ENCODE data around the gene ZBTB45. TPM values are rescaled to one million over a fixed set of nuclear protein-coding genes. Genes with fewer than 3 reads are reported as not detected.
"Not testable (repeated sequence)": the region's sequence is repeated elsewhere in the genome, so short reads cannot be mapped to it uniquely, and the experiment has no call there.

ZBTB45 gene
- polyA plus RNA-seq, 1 donor from 2014 or later: 6.8 TPM

- H3K4me3 ChIP-seq (ENCODE audit: low read length): no peak overlapping the region
- no peak overlapping the region for H2AFZ ChIP-seq (ENCODE audit: low read depth, low read length)
- no peak overlapping the region for H3K27ac ChIP-seq (ENCODE audit: low read length)
- H3K9me2 ChIP-seq (ENCODE audit: insufficient read depth, low read length): no peaks in the 10 kb centered on the region
- no peaks in the 10 kb centered on the region for H3F3A ChIP-seq (ENCODE audit: insufficient read depth, low read length, poor library complexity, severe bottlenecking)
- TF ChIP-seq SMC3 (conservative IDR thresholded peaks at IDR 0.05; ENCODE audit: poor library complexity) (no peak), CTCF (IDR thresholded peaks at IDR 0.05; ENCODE audit: poor library complexity, severe bottlenecking) (no peak), POLR2AphosphoS5 (IDR thresholded peaks at IDR 0.05) (peak; percentile 7)
- H3K9ac ChIP-seq (ENCODE audit: low read length): no peak overlapping the region
- peaks cover 2% of the 10 kb centered on the region for H3K79me2 ChIP-seq (replicated peaks; ENCODE audit: insufficient read depth, low read length)
- no peak overlapping the region for H3K4me2 ChIP-seq (ENCODE audit: low read length)
- no peaks in the 10 kb centered on the region for H4K20me1 ChIP-seq (ENCODE audit: insufficient read depth)
- peaks cover 5% of the 10 kb centered on the region for H3K36me3 ChIP-seq (ENCODE audit: insufficient read depth, low read length)
- H3K27me3 ChIP-seq (ENCODE audit: insufficient read depth, low read depth, low read length): no peaks in the 10 kb centered on the region
- no peaks in the 10 kb centered on the region for H3K9me3 ChIP-seq (ENCODE audit: low read length)
Measured at GRCh38 chr19:58473775-58474174, 45.8 kb downstream of the ZBTB45 start.

- Histone ChIP-seq H3K4me3 (ENCODE audit: low read length) (no peak overlapping the region), H3K36me3 (ENCODE audit: insufficient read depth, low read length) (peaks cover 5% of the 10 kb centered on the region), H2AFZ (ENCODE audit: low read depth, low read length) (no peak overlapping the region), H3K9me2 (ENCODE audit: insufficient read depth, low read length) (no peaks in the 10 kb centered on the region), H3F3A (ENCODE audit: insufficient read depth, low read length, poor library complexity, severe bottlenecking) (no peaks in the 10 kb centered on the region), H3K79me2 (replicated peaks; ENCODE audit: insufficient read depth, low read length) (peaks cover 10% of the 10 kb centered on the region), H3K27ac (ENCODE audit: low read length) (no peak overlapping the region), H3K27me3 (ENCODE audit: insufficient read depth, low read depth, low read length) (no peaks in the 10 kb centered on the region), H3K4me2 (ENCODE audit: low read length) (no peak overlapping the region), H3K9ac (ENCODE audit: low read length) (no peak overlapping the region), H4K20me1 (ENCODE audit: insufficient read depth) (no peaks in the 10 kb centered on the region), H3K9me3 (ENCODE audit: low read length) (no peaks in the 10 kb centered on the region)
- TF ChIP-seq REST (IDR thresholded peaks at IDR 0.05; ENCODE audit: borderline replicate concordance): no peak
- no peak for TF ChIP-seq POLR2AphosphoS5 (IDR thresholded peaks at IDR 0.05)
- TF ChIP-seq SMC3 (conservative IDR thresholded peaks at IDR 0.05; ENCODE audit: poor library complexity): no peak
- TF ChIP-seq TAF1 (IDR thresholded peaks at IDR 0.05; ENCODE audit: low read depth): no peak
- no peak for TF ChIP-seq EZH2 (IDR thresholded peaks at IDR 0.05; ENCODE audit: borderline replicate concordance, insufficient read depth, low read length, poor library complexity, severe bottlenecking)
- no peak for TF ChIP-seq RAD21 (conservative IDR thresholded peaks at IDR 0.05)
- no peak for TF ChIP-seq EP300 (conservative IDR thresholded peaks at IDR 0.05; ENCODE audit: poor library complexity, severe bottlenecking)
- no peak for TF ChIP-seq MXI1 (conservative IDR thresholded peaks at IDR 0.05; ENCODE audit: poor library complexity, severe bottlenecking)
- no peak for TF ChIP-seq CTCF (IDR thresholded peaks at IDR 0.05; ENCODE audit: poor library complexity, severe bottlenecking)
Measured at GRCh38 chr19:58471736-58472135, 47.9 kb downstream of the ZBTB45 start.

GRCh38 chr19:58470837-58471543, 48.6 kb downstream of the ZBTB45 start:
- not testable (repeated sequence) for H3K27me3 ChIP-seq (ENCODE audit: insufficient read depth, low read depth, low read length); H3K27ac ChIP-seq (ENCODE audit: low read length); H3K9me2 ChIP-seq (ENCODE audit: insufficient read depth, low read length); H3F3A ChIP-seq (ENCODE audit: insufficient read depth, low read length, poor library complexity, severe bottlenecking); H3K4me2 ChIP-seq (ENCODE audit: low read length); H3K4me3 ChIP-seq (ENCODE audit: low read length); H3K9ac ChIP-seq (ENCODE audit: low read length); H3K36me3 ChIP-seq (ENCODE audit: insufficient read depth, low read length); H4K20me1 ChIP-seq (ENCODE audit: insufficient read depth); H2AFZ ChIP-seq (ENCODE audit: low read depth, low read length); H3K9me3 ChIP-seq (ENCODE audit: low read length)
- peaks cover 10% of the 10 kb centered on the region for H3K79me2 ChIP-seq (replicated peaks; ENCODE audit: insufficient read depth, low read length)

Data from neural cell (in vitro differentiated cells).